HL-60 (cell line): ENCODE results near the gene NAALADL2.

Experiments
- DNase-seq, 2 experiments: peaks; one replicate each; pipeline ENCODE4 v3.0.0-alpha.2; 2010 to 2020; ENCODE audit warnings: low read depth in 1 of 2, low spot score in 1 of 2
- H3K27ac ChIP-seq: fragments of 250-450 bp; sonication (Bioruptor Pico); replicated peaks from 2 replicates; pipeline ENCODE4 v1.5.1; 2020; ENCODE audit warnings: mild to moderate bottlenecking, moderate library complexity
- H3K27me3 ChIP-seq: fragments of 250-450 bp; sonication (Bioruptor Pico); 2 replicates; pipeline ENCODE4 v1.5.1; 2021; ENCODE audit warnings: mild to moderate bottlenecking, moderate library complexity; ENCODE audit not compliant: insufficient read depth, poor library complexity, severe bottlenecking
- H3K4me3 ChIP-seq: replicated peaks from 2 replicates; pipeline ENCODE4 v1.5.1; 2011; ENCODE audit warnings: mild to moderate bottlenecking, control low read depth, low read length; ENCODE audit not compliant: insufficient read depth
- GABPA ChIP-seq: IDR thresholded peaks from 2 replicates; pipeline ENCODE4 v1.6.1; 2012; ENCODE audit warnings: low read depth
- POLR2AphosphoS5 ChIP-seq: IDR thresholded peaks from 2 replicates; pipeline ENCODE4 v1.6.1; 2012; ENCODE audit warnings: low read depth
- SPI1 ChIP-seq: IDR thresholded peaks from 2 replicates; pipeline ENCODE4 v1.6.1; 2012; ENCODE audit warnings: low read depth, mild to moderate bottlenecking, borderline replicate concordance
- TF ChIP-seq, protein P1 (sequence below): IDR thresholded peaks from one replicate; pipeline ENCODE4 v1.5.1; 2011; ENCODE audit warnings: low read length, control low read depth, inconsistent platforms; ENCODE audit not compliant: insufficient read depth
- TF ChIP-seq, protein P2 (sequence below): IDR thresholded peaks from 2 replicates; pipeline ENCODE4 v1.6.1; 2012; ENCODE audit warnings: low read depth; ENCODE audit not compliant: insufficient replicate concordance

NAALADL2 gene

DNA sequence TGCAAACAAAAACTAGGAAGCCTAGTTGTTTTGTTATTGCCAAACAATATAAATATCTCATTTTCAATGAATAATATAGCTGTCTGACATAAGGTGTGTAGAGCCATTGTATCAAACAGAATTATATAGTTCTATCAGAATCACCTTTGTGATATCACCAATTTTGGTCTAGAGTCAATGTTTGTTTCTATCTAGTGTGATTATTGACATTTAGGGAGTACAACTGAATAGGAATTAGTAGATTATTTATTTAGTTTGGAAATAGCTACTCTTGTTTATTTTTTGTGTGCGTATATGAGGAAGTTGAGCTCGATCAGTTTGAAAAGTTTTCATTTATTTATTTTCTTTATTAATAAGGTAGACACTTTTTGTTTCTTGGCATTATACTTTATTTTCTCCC lies 389.7 kb downstream of the NAALADL2 start:
- TF ChIP-seq, protein P1, sequence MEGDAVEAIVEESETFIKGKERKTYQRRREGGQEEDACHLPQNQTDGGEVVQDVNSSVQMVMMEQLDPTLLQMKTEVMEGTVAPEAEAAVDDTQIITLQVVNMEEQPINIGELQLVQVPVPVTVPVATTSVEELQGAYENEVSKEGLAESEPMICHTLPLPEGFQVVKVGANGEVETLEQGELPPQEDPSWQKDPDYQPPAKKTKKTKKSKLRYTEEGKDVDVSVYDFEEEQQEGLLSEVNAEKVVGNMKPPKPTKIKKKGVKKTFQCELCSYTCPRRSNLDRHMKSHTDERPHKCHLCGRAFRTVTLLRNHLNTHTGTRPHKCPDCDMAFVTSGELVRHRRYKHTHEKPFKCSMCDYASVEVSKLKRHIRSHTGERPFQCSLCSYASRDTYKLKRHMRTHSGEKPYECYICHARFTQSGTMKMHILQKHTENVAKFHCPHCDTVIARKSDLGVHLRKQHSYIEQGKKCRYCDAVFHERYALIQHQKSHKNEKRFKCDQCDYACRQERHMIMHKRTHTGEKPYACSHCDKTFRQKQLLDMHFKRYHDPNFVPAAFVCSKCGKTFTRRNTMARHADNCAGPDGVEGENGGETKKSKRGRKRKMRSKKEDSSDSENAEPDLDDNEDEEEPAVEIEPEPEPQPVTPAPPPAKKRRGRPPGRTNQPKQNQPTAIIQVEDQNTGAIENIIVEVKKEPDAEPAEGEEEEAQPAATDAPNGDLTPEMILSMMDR, result no peak
- TF ChIP-seq GABPA (no peak), POLR2AphosphoS5 (no peak), SPI1 (no peak)
- TF ChIP-seq, protein P2, sequence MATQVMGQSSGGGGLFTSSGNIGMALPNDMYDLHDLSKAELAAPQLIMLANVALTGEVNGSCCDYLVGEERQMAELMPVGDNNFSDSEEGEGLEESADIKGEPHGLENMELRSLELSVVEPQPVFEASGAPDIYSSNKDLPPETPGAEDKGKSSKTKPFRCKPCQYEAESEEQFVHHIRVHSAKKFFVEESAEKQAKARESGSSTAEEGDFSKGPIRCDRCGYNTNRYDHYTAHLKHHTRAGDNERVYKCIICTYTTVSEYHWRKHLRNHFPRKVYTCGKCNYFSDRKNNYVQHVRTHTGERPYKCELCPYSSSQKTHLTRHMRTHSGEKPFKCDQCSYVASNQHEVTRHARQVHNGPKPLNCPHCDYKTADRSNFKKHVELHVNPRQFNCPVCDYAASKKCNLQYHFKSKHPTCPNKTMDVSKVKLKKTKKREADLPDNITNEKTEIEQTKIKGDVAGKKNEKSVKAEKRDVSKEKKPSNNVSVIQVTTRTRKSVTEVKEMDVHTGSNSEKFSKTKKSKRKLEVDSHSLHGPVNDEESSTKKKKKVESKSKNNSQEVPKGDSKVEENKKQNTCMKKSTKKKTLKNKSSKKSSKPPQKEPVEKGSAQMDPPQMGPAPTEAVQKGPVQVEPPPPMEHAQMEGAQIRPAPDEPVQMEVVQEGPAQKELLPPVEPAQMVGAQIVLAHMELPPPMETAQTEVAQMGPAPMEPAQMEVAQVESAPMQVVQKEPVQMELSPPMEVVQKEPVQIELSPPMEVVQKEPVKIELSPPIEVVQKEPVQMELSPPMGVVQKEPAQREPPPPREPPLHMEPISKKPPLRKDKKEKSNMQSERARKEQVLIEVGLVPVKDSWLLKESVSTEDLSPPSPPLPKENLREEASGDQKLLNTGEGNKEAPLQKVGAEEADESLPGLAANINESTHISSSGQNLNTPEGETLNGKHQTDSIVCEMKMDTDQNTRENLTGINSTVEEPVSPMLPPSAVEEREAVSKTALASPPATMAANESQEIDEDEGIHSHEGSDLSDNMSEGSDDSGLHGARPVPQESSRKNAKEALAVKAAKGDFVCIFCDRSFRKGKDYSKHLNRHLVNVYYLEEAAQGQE, result no peak
- H3K27me3 ChIP-seq, result no peaks in the 10 kb centered on the region
- no peak overlapping the region for H3K27ac ChIP-seq
- DNase-seq, result no peak
- no peak overlapping the region for H3K4me3 ChIP-seq

GRCh38 chr3:175255698-175256097 lies 396.6 kb downstream of the NAALADL2 start:
- no peaks in the 10 kb centered on the region for H3K27me3 ChIP-seq
- no peak for DNase-seq

GRCh38 chr3:175257123-175257522 lies 398.0 kb downstream of the NAALADL2 start:
- H3K27me3 ChIP-seq, result no peaks in the 10 kb centered on the region
- DNase-seq, result no peak
- H3K4me3 ChIP-seq, result no peak overlapping the region
- no peak overlapping the region for H3K27ac ChIP-seq
- TF ChIP-seq, protein P2, result no peak

More at GRCh38 chr3:175255698-175256097, 396.6 kb downstream of the NAALADL2 start:
- Histone ChIP-seq H3K4me3 (no peak overlapping the region), H3K27ac (no peak overlapping the region)
- TF ChIP-seq, protein P1, result no peak
- TF ChIP-seq SPI1 (no peak), POLR2AphosphoS5 (no peak), GABPA (no peak)
- TF ChIP-seq, protein P2, result no peak

DNA sequence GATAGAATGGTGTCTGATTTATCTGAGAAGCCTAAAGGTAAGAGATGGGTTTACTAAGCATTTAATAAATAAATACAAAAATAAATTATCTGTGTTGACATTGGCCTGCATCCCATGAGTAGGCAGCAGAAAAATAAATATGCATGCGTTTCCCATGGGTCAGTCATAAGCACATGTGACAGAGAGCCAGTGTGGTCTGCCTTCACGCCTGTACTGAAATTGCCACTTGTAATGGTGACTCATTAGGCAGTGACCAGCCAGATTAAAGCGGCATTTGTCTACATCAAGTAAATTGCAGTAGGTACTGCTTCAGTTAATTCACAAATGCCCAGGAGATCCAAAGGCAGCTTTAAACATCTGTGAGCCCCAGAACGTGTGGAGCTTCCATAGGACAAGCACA lies 399.6 kb downstream of the NAALADL2 start:
- TF ChIP-seq, protein P1, result no peak
- TF ChIP-seq SPI1, result no peak
- TF ChIP-seq GABPA, result no peak
- TF ChIP-seq, protein P2, result no peak
- no peak for TF ChIP-seq POLR2AphosphoS5
- no peak overlapping the region for H3K27ac ChIP-seq
- H3K27me3 ChIP-seq, result no peaks in the 10 kb centered on the region
- H3K4me3 ChIP-seq, result no peak overlapping the region
- DNase-seq, result no peak
